GM12878 (cell line): ENCODE data around the gene CALHM2. TPM values are rescaled to one million over a fixed set of nuclear protein-coding genes. Genes with fewer than 3 reads are reported as not detected.

Source experiments
- ATAC-seq: fragments of 200-7000 bp; cut with Tn5 transposase; 3 replicates; pipeline ENCODE4 v1.9.1; 2020; ENCODE audit warnings: mild to moderate bottlenecking, moderate library complexity
- BruUV-seq: library from RNA; stranded (reverse); fragments of 400-500 nt; replicated peaks from 2 replicates; lab custom pipeline; 2021; lab: Mats Ljungman, UMichigan
- CTCF ChIA-PET: fragments of 300-600 bp; sonication (Branson Sonifier 250); formaldehyde crosslinking; extraction: SDS; loops from one replicate; lab custom pipeline; 2021; ENCODE audit warnings: inconsistent platforms; lab: Yijun Ruan, JAX
- POLR2A ChIA-PET: fragments of 350-600 bp; formaldehyde crosslinking; extraction: SDS; loops from one replicate; lab custom pipeline; 2021; ENCODE audit warnings: inconsistent platforms; lab: Charles Lee
- RAD21 ChIA-PET: fragments of 300-600 bp; sonication (Branson Sonifier 250); formaldehyde crosslinking; loops from one replicate; lab custom pipeline; 2023; ENCODE audit warnings: antibody characterized with exemption; ENCODE audit not compliant: unreplicated experiment; lab: Charles Lee
- SMC1A ChIA-PET: fragments of 300-600 bp; sonication (Branson Sonifier 250); formaldehyde crosslinking; loops from one replicate; lab custom pipeline; 2023; ENCODE audit not compliant: unreplicated experiment, uncharacterized antibody; lab: Charles Lee
- DNase-seq: peaks from one replicate; pipeline ENCODE4 v3.0.0-alpha.2; 2011; ENCODE audit warnings: low read depth, low spot score
- FAIRE-seq: peaks from 3 replicates; lab custom pipeline; 2011; peaks lifted over from hg19 to GRCh38; lab: Jason Lieb, UNC
- H2AFZ ChIP-seq: 2 replicates; pipeline ENCODE4 v1.6.0; 2011; ENCODE audit warnings: low read depth, low read length, control low read depth; ENCODE audit not compliant: control insufficient read depth
- H3K27ac ChIP-seq: 2 replicates; pipeline ENCODE4 v1.5.1; 2011; ENCODE audit warnings: control low read depth; ENCODE audit not compliant: control insufficient read depth, insufficient read depth
- H3K27me3 ChIP-seq, 2 experiments: replicated peaks in 1 of 2; 2 replicates each; pipeline versions ENCODE4 v1.6.0 to v1.6.1; 2011; ENCODE audit warnings: low read length in 1 of 2; ENCODE audit not compliant: control insufficient read depth in 2 of 2, insufficient read depth in 2 of 2
- H3K36me3 ChIP-seq, 2 experiments: 2 replicates each; pipeline ENCODE4 v1.5.1; 2011; ENCODE audit warnings: low read length in 1 of 2; ENCODE audit not compliant: control insufficient read depth in 2 of 2, insufficient read depth in 2 of 2
- H3K4me1 ChIP-seq: 2 replicates; pipeline ENCODE4 v1.6.1; 2011; ENCODE audit warnings: mild to moderate bottlenecking, low read length, moderate library complexity, mixed read lengths; ENCODE audit not compliant: control insufficient read depth, insufficient read depth
- H3K4me2 ChIP-seq: 2 replicates; pipeline ENCODE4 v1.6.0; 2011; ENCODE audit warnings: control low read depth; ENCODE audit not compliant: control insufficient read depth, insufficient read depth
- H3K4me3 ChIP-seq: fragments of 200-600 bp; sonication (generic); 2 replicates; pipeline ENCODE4 v1.5.1; 2016
- H3K79me2 ChIP-seq: 2 replicates; pipeline ENCODE4 v1.6.0; 2011; ENCODE audit warnings: low read length; ENCODE audit not compliant: control insufficient read depth, insufficient read depth
- H3K9ac ChIP-seq: 2 replicates; pipeline ENCODE4 v1.8.0; 2011; ENCODE audit warnings: low read length, control low read depth, mixed read lengths; ENCODE audit not compliant: control insufficient read depth, insufficient read depth
- H3K9me3 ChIP-seq: replicated peaks from 3 replicates; pipeline ENCODE4 v1.5.1; 2011; ENCODE audit warnings: mild to moderate bottlenecking, low read length; ENCODE audit not compliant: control insufficient read depth, insufficient read depth
- H4K20me1 ChIP-seq: 2 replicates; pipeline ENCODE4 v1.6.0; 2011; ENCODE audit not compliant: control insufficient read depth, insufficient read depth
- CHD4 ChIP-seq: fragments of 200-600 bp; sonication (generic); IDR thresholded peaks from 2 replicates; pipeline ENCODE4 v1.6.1; 2016; ENCODE audit warnings: mild to moderate bottlenecking
- FOS ChIP-seq: IDR thresholded peaks from 3 replicates; pipeline ENCODE4 v1.6.1; 2011; ENCODE audit warnings: borderline replicate concordance; ENCODE audit not compliant: insufficient read length; ENCODE audit errors: extremely low read depth
- FOXM1 ChIP-seq: IDR thresholded peaks from 2 replicates; pipeline ENCODE4 v1.6.1; 2012; ENCODE audit warnings: low read depth, mild to moderate bottlenecking, inconsistent platforms, low read length, moderate library complexity
- HDAC2 ChIP-seq: fragments of 200-600 bp; sonication (generic); IDR thresholded peaks from 2 replicates; pipeline ENCODE4 v1.6.1; 2017
- HDAC6 ChIP-seq: fragments of 200-600 bp; sonication (generic); IDR thresholded peaks from one replicate; pipeline ENCODE4 v1.8.0; 2017; ENCODE audit warnings: antibody characterized with exemption; ENCODE audit not compliant: unreplicated experiment
- MTA3 ChIP-seq: IDR thresholded peaks from 2 replicates; pipeline ENCODE4 v1.6.1; 2012; ENCODE audit warnings: low read length, inconsistent platforms, borderline replicate concordance
- RUNX3 ChIP-seq: IDR thresholded peaks from 2 replicates; pipeline ENCODE4 v1.6.1; 2012; ENCODE audit warnings: low read length, inconsistent platforms
- SMAD5 ChIP-seq: IDR thresholded peaks from 2 replicates; pipeline ENCODE4 v1.6.1; 2016; ENCODE audit warnings: antibody characterized with exemption, low read depth
- SMARCA5 ChIP-seq: fragments of 450-650 bp; IDR thresholded peaks from 2 replicates; pipeline ENCODE4 v1.6.1; 2017; ENCODE audit warnings: mild to moderate bottlenecking
- STAT1 ChIP-seq: fragments of 450-650 bp; conservative IDR thresholded peaks from 2 replicates; pipeline ENCODE4 v1.6.1; 2014; ENCODE audit warnings: antibody characterized with exemption, mild to moderate bottlenecking
- YBX1 ChIP-seq: fragments of 450-650 bp; IDR thresholded peaks from 2 replicates; pipeline ENCODE4 v1.6.1; 2016; ENCODE audit warnings: antibody characterized with exemption
- ZNF24 ChIP-seq: fragments of 450-650 bp; IDR thresholded peaks from 2 replicates; pipeline ENCODE4 v1.6.1; 2017; ENCODE audit warnings: antibody characterized with exemption, mild to moderate bottlenecking
- WGBS: methylation state at CpG from one replicate; pipeline ENCODE4 v1.1.6; 2016; ENCODE audit warnings: low lambda C conversion rate; ENCODE audit not compliant: insufficient replicate concordance, insufficient coverage; ENCODE audit errors: missing lambda C conversion rate; 5-methylcytosine and 5-hydroxymethylcytosine counted together
- in situ Hi-C: fragments of 300-500 bp; cut with MboI; formaldehyde crosslinking; loops from 9 replicates; pipeline ENCODE4 v1.14.3; 2018; ENCODE audit warnings: mixed read lengths
- intact Hi-C: fragments of 100-400 bp; cut with micrococcal nuclease; formaldehyde crosslinking; loops from one replicate; pipeline ENCODE4 v1.14.2; 2022; ENCODE audit not compliant: unreplicated experiment
- polyA plus RNA-seq, 11 experiments: library from polyadenylated mRNA; depleted of rRNA in 4 of 11; unstranded in 6 of 11; stranded (reverse) in 5 of 11; fragments of >200 nt; fragmentation: Nextera tagmentation in 4 of 11; fragmentation: Illumina TruSeq in 1 of 11; extraction: Ambion mirVana in 4 of 11; extraction: Trizol in 1 of 11; gene quantifications; 1 replicate in 1 of 11; 2 replicates in 10 of 11; pipeline versions ENCODE4 v1.2.1 to v1.2.3, GENCODE V29; 2011 to 2016; ENCODE audit warnings: inconsistent platforms in 2 of 11, missing spikeins in 2 of 11, low read depth in 1 of 11
- total RNA-seq, 4 experiments: library from RNA; depleted of rRNA in 3 of 4; stranded (reverse); fragments of >200 nt in 3 of 4; fragmentation: Illumina TruSeq in 1 of 4; extraction: Trizol in 1 of 4; gene quantifications; 2 replicates each; pipeline versions ENCODE4 v1.2.1 to v1.2.3, GENCODE V29; 2013 to 2021
- TF ChIP-seq, protein P1 (sequence below): IDR thresholded peaks from 2 replicates; pipeline ENCODE4 v1.6.1; 2012; ENCODE audit warnings: low read depth, low read length, improper control_type of control experiment
- TF ChIP-seq, protein P2 (sequence below): fragments of 450-650 bp; IDR thresholded peaks from 2 replicates; pipeline ENCODE4 v1.6.1; 2016; ENCODE audit warnings: mild to moderate bottlenecking
- TF ChIP-seq, protein P3 (sequence below): IDR thresholded peaks from 2 replicates; pipeline ENCODE4 v1.6.1; 2012; ENCODE audit warnings: low read depth, low read length, improper control_type of control experiment

Gene CALHM2
- total and polyA plus RNA-seq, 10 of the 15 experiments (the other 5 are each of a cell fraction or from before 2014, with no cell fraction given), result 0.60 to 23.7 (median 9.3) TPM

- H3K36me3 ChIP-seq, result peaks cover 20 to 53% of the 10 kb centered on the region in 2 experiments
- in situ Hi-C loops, result no loop called here
- CTCF ChIA-PET, result no interaction called here
These were observed 22.5 kb downstream of the CALHM2 start for GRCh38 chr10:103429647-103430046.

More at GRCh38 chr10:103429647-103430046, 22.5 kb downstream of the CALHM2 start:
- Histone ChIP-seq H3K4me1 (no peaks in the 10 kb centered on the region), H3K4me2 (no peak overlapping the region), H3K9ac (no peak overlapping the region), H3K4me3 (no peak overlapping the region), H3K9me3 (no peaks in the 10 kb centered on the region), H3K79me2 (no peaks in the 10 kb centered on the region), H3K27ac (no peak overlapping the region), H2AFZ (no peak overlapping the region), H4K20me1 (no peaks in the 10 kb centered on the region), H3K27me3 (no peaks in the 10 kb centered on the region)
- TF ChIP-seq ZNF24 (no peak), HDAC2 (no peak), MTA3 (no peak), FOS (no peak), YBX1 (no peak), STAT1 (no peak), RUNX3 (no peak), SMARCA5 (no peak), HDAC6 (no peak), SMAD5 (no peak), FOXM1 (no peak), CHD4 (no peak)
- TF ChIP-seq, protein P1, sequence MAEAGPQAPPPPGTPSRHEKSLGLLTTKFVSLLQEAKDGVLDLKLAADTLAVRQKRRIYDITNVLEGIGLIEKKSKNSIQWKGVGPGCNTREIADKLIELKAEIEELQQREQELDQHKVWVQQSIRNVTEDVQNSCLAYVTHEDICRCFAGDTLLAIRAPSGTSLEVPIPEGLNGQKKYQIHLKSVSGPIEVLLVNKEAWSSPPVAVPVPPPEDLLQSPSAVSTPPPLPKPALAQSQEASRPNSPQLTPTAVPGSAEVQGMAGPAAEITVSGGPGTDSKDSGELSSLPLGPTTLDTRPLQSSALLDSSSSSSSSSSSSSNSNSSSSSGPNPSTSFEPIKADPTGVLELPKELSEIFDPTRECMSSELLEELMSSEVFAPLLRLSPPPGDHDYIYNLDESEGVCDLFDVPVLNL, result no peak
- TF ChIP-seq, protein P2, sequence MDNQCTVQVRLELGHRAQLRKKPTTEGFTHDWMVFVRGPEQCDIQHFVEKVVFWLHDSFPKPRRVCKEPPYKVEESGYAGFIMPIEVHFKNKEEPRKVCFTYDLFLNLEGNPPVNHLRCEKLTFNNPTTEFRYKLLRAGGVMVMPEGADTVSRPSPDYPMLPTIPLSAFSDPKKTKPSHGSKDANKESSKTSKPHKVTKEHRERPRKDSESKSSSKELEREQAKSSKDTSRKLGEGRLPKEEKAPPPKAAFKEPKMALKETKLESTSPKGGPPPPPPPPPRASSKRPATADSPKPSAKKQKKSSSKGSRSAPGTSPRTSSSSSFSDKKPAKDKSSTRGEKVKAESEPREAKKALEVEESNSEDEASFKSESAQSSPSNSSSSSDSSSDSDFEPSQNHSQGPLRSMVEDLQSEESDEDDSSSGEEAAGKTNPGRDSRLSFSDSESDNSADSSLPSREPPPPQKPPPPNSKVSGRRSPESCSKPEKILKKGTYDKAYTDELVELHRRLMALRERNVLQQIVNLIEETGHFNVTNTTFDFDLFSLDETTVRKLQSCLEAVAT, result no peak
- TF ChIP-seq, protein P3, sequence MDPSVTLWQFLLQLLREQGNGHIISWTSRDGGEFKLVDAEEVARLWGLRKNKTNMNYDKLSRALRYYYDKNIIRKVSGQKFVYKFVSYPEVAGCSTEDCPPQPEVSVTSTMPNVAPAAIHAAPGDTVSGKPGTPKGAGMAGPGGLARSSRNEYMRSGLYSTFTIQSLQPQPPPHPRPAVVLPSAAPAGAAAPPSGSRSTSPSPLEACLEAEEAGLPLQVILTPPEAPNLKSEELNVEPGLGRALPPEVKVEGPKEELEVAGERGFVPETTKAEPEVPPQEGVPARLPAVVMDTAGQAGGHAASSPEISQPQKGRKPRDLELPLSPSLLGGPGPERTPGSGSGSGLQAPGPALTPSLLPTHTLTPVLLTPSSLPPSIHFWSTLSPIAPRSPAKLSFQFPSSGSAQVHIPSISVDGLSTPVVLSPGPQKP, result no peak
- ChIA-PET SMC1A (no interaction called here), RAD21 (no interaction called here), POLR2A (no interaction called here)
- intact Hi-C loops, result no loop called here
- FAIRE-seq, result no peak
- no TSS peak for BruUV-seq
- DNase-seq, result no peak
- WGBS, result 93% methylated on average over 5 of the region's 5 CpGs
- no peak for ATAC-seq
